Ureter (tissue), 1 donor: ENCODE data around the gene SLC28A1. TPM values are rescaled to one million over a fixed set of nuclear protein-coding genes. Genes with fewer than 3 reads are reported as not detected.
A peak's percentile ranks its signal among the peaks of the same experiment; 100 is the strongest.
"Not testable (repeated sequence)": the region's sequence is repeated elsewhere in the genome, so short reads cannot be mapped to it uniquely, and the experiment has no call there.

Experiments used
- DNase-seq: peaks from one replicate; pipeline ENCODE4 v3.0.0-alpha.2; 2020; ENCODE audit warnings: low spot score
- total RNA-seq: library from RNA; stranded (reverse); gene quantifications from one replicate; pipeline ENCODE4 v1.2.4, GENCODE V29; 2023
- donor health status: DM: yes; HTN: yes; CAD: no.

SLC28A1 gene, protein sequence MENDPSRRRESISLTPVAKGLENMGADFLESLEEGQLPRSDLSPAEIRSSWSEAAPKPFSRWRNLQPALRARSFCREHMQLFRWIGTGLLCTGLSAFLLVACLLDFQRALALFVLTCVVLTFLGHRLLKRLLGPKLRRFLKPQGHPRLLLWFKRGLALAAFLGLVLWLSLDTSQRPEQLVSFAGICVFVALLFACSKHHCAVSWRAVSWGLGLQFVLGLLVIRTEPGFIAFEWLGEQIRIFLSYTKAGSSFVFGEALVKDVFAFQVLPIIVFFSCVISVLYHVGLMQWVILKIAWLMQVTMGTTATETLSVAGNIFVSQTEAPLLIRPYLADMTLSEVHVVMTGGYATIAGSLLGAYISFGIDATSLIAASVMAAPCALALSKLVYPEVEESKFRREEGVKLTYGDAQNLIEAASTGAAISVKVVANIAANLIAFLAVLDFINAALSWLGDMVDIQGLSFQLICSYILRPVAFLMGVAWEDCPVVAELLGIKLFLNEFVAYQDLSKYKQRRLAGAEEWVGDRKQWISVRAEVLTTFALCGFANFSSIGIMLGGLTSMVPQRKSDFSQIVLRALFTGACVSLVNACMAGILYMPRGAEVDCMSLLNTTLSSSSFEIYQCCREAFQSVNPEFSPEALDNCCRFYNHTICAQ
- not detected for total RNA-seq

- no peak for DNase-seq
These were observed at the start of gene SLC28A1 for GRCh38 chr15:84883916-84884781. Gene SLC28A1, plus strand, starts transcription at chr15:84884662. Its CDS starts 3,099 bp downstream, at chr15:84887761.

DNA sequence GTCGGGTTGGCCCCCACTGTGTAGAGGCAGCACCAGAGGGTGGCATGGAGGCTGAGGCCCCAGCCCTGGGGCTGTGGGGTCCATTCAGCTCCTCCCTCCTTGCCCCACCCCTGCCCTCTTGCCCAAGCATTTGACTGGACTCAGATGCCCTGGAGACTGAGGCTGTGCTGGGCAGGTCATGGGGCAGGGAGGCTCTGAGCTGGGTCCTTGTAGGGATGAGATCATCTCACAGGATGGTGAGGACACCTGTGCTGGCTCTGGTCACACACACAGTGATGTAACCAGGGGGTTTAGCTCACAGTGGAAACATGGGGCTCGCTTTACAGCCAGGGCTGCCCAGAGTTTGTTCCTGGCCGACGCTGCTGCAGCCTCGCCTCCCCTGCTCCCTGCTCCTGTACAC lies 49.5 kb upstream of the SLC28A1 start:
- no peak for DNase-seq

- DNase-seq: no peak
These were observed 48.7 kb upstream of the SLC28A1 start for GRCh38 chr15:84835661-84836337.

- DNase-seq: no peak
These were observed 47.6 kb upstream of the SLC28A1 start for GRCh38 chr15:84836844-84837243.

DNA sequence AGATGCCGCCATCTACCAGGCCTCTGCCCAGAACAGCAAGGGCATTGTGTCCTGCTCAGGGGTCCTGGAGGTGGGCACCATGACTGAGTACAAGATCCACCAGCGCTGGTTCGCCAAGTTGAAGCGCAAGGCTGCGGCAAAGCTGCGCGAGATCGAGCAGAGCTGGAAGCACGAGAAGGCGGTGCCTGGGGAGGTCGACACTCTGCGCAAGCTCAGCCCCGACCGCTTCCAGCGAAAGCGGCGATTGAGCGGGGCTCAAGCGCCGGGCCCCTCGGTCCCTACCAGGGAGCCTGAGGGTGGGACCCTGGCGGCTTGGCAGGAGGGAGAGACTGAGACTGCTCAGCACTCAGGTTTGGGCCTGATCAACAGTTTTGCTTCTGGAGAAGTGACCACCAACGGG lies 44.7 kb upstream of the SLC28A1 start:
- DNase-seq: no peak

DNA sequence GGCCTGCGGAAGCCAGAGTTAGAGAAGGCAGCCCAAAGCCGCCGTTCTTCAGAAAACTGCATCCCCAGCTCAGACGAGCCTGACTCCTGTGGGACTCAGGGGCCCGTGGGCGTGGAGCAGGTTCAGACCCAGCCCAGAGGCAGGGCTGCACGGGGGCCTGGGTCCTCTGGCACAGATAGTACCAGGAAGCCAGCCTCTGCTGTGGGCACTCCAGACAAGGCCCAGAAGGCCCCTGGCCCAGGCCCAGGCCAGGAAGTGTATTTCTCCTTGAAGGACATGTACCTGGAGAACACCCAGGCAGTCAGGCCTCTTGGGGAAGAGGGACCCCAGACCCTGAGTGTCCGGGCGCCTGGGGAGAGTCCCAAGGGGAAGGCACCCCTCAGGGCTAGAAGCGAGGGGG lies 44.2 kb upstream of the SLC28A1 start:
- no peak for DNase-seq

DNA sequence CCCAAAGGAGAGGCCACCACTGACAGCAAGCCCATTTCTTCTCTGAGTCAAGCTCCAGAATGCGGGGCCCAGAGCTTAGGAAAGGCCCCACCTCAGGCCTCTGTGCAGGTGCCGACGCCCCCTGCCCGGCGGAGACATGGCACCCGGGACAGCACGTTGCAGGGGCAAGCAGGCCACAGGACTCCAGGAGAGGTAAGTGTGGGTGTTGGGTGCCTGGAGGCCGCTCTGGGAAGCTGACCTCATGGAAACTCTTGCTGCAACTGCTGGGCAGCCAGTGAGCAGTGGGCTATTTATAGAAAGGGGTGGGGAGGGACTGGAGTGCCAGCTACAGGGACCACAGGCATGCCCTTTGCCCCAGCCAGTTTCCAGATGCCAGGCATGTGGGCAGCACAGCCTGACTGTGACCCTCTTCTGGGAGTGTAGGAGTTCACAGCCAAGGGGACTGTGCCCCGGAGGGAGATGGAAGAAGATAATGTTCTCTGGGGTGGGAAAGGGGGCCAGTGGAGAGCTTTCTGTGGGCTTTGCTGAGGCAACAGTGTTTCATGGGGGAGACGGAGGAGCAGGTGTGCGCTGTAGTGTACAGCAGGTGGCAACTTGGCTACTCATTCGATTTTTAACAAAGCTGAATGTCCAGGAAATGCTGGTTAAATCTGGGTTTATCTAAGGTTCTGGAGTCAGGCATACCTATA lies 43.6 kb upstream of the SLC28A1 start:
- DNase-seq: no peak

GRCh38 chr15:84842781-84843180 lies 41.7 kb upstream of the SLC28A1 start:
- no peak for DNase-seq

DNA sequence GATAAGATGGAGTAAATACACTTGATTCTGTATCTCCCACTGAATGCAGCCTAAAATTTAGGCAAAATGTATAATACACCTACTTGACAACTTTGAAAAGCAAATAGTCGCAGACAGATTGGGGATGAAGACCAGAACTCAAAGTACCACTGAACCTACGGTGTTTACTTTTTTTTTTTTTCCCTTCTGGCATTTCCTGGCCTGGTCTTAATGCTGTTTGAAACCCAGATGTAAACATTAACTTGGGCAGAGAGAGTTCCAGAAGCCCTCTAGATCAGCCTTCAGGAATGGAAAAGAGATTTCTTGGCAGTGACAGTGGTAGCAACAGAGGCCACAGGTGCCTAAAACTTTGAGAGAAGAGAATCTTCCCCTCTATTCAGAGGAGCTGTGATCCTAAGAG lies 39.5 kb upstream of the SLC28A1 start:
- no peak for DNase-seq

GRCh38 chr15:84845631-84846030 lies 38.8 kb upstream of the SLC28A1 start:
- not testable (repeated sequence) for DNase-seq

GRCh38 chr15:84846269-84846668 lies 38.2 kb upstream of the SLC28A1 start:
- DNase-seq: no peak

DNA sequence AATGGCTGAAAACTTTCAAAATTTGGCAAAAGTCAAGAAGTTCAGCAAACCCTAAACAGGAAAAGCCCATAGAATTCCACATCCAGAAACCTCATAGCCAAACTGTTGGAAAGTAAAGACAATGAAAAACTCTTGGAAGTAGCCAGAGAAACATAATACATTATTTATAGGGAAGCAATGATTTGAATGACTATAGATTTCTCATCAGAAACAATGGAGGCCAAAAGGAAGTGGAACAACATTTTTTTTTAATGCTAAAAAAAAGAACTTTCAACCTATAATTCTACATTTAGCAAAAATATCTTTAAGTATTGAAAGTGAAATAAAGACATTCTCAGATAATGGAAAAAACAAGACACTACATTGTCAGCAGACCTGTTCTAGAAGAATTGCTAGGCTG lies 37.1 kb upstream of the SLC28A1 start:
- no peak for DNase-seq

DNA sequence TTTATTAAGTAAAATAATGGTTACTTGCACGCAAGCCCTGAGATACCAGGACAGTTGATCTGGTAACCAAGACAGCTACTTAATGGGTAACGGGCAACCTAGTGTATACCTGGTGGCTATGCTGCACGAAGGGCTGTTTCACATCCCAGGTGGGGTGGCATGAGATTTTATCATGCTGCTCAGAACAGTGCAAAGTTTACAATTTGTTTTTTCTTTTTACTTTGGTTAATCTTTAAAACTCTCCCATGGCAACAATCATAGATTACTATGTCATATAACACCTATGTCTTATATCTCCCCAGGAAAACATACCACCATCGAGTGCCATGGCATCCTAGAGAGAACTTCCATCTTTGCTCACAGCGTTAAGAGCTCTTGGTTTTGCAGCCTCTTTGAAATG lies 32.2 kb upstream of the SLC28A1 start:
- no peak for DNase-seq

DNA sequence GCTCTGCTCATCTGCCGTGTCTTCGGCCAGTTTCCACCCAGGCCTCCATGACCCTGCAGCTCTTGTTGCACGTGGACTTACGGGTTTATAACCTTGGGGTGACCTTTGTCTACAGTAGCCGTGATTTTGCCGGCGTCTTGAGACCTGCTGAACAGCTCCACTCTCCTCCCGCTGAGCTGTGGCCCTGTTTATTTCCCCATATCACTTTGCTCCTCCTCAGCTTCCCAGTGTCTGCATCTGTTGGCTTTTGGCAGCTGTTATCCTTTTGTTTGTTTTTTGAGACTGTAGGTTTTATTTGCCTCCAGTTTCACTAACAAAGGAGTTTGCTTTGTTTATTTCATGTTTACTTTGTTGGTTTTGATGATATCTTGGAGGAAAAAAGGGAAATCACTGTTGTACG lies 29.3 kb upstream of the SLC28A1 start:
- no peak for DNase-seq

DNA sequence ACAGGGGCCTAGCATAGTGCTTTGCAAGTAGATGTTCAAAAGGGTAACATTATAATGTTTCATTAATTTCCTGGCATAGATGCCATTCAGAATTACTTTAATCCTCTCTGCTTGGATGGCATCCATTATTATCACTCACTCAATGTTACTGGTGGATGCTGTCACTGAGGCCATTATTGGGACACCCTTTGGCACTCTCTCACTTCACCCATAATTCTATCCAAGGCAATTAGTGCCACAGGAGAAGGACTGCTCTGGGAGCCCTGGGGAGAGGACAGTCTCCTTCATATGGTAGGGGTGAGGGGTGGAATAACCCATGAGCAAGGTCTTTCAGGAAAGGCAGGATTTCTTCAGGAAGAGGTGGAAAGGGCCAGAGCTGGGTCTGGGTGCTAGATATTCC lies 28.7 kb upstream of the SLC28A1 start:
- DNase-seq: no peak

DNA sequence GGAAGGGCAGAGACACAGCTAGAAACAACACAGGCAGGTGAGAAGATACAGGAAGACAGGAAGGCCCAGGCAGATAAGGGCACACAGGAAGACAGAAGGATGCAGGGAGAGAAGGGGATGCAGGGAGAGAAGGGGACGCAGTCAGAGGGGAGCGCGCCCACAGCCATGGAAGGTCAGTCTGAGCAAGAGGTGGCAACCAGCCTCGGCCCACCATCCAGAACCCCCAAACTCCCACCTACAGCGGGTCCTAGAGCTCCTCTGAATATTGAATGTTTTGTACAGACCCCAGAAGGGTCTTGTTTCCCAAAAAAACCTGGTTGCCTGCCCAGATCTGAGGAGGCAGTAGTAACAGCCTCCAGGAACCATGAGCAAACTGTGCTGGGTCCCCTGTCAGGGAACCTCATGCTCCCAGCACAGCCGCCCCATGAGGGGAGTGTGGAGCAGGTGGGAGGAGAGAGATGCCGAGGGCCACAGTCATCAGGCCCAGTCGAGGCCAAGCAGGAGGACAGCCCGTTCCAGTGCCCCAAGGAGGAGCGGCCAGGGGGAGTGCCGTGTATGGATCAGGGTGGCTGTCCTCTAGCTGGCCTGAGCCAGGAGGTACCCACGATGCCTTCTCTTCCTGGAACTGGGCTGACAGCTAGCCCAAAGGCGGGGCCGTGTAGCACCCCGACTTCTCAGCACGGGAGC lies 27.6 kb upstream of the SLC28A1 start:
- no peak for DNase-seq

- DNase-seq: no peak
These were observed 27.0 kb upstream of the SLC28A1 start for GRCh38 chr15:84857418-84858004.

- no peak for DNase-seq
These were observed 26.2 kb upstream of the SLC28A1 start for GRCh38 chr15:84858231-84858630.

DNA sequence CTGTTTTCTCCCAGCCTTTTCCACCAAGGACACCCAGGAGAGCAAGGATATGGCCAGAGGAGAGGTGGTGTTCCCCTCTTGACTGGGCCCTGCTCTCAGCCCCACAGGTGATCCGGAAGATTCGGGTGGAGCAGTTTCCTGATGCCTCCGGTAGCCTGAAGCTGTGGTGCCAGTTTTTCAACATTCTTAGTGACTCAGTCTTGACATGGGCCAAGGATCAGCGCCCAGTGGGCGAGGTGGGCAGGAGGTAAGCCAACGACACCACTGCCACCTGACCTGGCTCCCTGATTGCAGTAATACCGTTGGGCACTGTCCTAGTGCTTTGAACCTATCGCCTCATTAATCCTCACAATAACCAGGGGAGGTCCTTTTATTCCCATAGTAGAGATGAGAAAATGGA lies 25.3 kb upstream of the SLC28A1 start:
- DNase-seq: peak; percentile 85

GRCh38 chr15:84859651-84860050 lies 24.8 kb upstream of the SLC28A1 start:
- no peak for DNase-seq
